Sigmoid colon (tissue), 4 donors: ENCODE data around the gene SLF2.

Source experiments
- POLR2A ChIP-seq, 2 donors: fragments of 450-650 bp; IDR thresholded peaks; one replicate each; pipeline ENCODE4 v1.6.1; 2016; ENCODE audit warnings: antibody characterized with exemption in 2 of 2, mild to moderate bottlenecking in 2 of 2, moderate library complexity in 2 of 2
- POLR2AphosphoS5 ChIP-seq, 4 donors: sonication (generic); formaldehyde crosslinking; IDR thresholded peaks; one replicate each; pipeline ENCODE4 v1.6.1; 2017; ENCODE audit warnings: antibody characterized with exemption in 4 of 4
- TF ChIP-seq, protein P1 (sequence below), 4 experiments: fragments of 450-650 bp in 3 of 4; fragments of 200-600 bp in 1 of 4; IDR thresholded peaks; one replicate each; pipeline ENCODE4 v1.5.1; 2016 to 2019; ENCODE audit warnings: antibody characterized with exemption in 4 of 4, mild to moderate bottlenecking in 3 of 4, moderate library complexity in 2 of 4

DNA sequence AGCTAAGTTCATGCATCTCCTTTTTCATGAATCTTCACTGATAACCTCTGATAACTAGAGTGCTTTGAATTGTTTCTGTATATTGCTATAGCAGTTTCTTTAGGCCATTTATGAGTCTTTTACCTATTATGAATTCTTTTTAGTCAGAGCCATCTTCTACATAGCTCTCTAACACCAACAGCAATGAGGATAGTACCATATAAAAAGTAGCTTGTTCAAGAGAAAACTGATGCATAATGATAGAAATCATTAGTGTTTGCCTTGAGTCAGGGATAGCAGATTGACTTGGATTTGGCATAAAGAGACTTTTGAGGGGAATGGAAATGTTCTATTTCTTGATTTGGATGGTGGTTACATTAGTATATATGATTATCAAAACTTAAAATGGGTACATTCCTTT, 30.7 kb downstream of the SLF2 start:
- TF ChIP-seq, protein P1, sequence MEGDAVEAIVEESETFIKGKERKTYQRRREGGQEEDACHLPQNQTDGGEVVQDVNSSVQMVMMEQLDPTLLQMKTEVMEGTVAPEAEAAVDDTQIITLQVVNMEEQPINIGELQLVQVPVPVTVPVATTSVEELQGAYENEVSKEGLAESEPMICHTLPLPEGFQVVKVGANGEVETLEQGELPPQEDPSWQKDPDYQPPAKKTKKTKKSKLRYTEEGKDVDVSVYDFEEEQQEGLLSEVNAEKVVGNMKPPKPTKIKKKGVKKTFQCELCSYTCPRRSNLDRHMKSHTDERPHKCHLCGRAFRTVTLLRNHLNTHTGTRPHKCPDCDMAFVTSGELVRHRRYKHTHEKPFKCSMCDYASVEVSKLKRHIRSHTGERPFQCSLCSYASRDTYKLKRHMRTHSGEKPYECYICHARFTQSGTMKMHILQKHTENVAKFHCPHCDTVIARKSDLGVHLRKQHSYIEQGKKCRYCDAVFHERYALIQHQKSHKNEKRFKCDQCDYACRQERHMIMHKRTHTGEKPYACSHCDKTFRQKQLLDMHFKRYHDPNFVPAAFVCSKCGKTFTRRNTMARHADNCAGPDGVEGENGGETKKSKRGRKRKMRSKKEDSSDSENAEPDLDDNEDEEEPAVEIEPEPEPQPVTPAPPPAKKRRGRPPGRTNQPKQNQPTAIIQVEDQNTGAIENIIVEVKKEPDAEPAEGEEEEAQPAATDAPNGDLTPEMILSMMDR (IDR thresholded peaks at IDR 0.05) = no peak
- TF ChIP-seq POLR2AphosphoS5 (IDR thresholded peaks at IDR 0.05) (no peak), POLR2A (IDR thresholded peaks at IDR 0.05) (no peak)
